ENCODE data around the gene NKIRAS2.

GRCh38 chr17:42001729-42002128 is 18.2 kb upstream of the NKIRAS2 start:
- TF ChIP-seq, protein P1, sequence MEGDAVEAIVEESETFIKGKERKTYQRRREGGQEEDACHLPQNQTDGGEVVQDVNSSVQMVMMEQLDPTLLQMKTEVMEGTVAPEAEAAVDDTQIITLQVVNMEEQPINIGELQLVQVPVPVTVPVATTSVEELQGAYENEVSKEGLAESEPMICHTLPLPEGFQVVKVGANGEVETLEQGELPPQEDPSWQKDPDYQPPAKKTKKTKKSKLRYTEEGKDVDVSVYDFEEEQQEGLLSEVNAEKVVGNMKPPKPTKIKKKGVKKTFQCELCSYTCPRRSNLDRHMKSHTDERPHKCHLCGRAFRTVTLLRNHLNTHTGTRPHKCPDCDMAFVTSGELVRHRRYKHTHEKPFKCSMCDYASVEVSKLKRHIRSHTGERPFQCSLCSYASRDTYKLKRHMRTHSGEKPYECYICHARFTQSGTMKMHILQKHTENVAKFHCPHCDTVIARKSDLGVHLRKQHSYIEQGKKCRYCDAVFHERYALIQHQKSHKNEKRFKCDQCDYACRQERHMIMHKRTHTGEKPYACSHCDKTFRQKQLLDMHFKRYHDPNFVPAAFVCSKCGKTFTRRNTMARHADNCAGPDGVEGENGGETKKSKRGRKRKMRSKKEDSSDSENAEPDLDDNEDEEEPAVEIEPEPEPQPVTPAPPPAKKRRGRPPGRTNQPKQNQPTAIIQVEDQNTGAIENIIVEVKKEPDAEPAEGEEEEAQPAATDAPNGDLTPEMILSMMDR (IDR thresholded peaks at IDR 0.05): no peak
- TF ChIP-seq EZH2 (IDR thresholded peaks at IDR 0.05) (no peak), EZH2phosphoT487 (IDR thresholded peaks at IDR 0.05) (no peak)

Data from neural progenitor cell (in vitro differentiated cells).